GM23338 (cell line): Measurements from ENCODE around the gene ZNF333. TPM values are rescaled to one million over a fixed set of nuclear protein-coding genes. Genes with fewer than 3 reads are reported as not detected.

Experiments used
- ATAC-seq: fragments of 200-7000 bp; cut with Tn5 transposase; 3 replicates; pipeline ENCODE4 v1.9.1; 2020
- DNase-seq: peaks from one replicate; pipeline ENCODE4 v3.0.0-alpha.2; 2015; ENCODE audit warnings: low spot score
- H2AFZ ChIP-seq: fragments of 200-600 bp; sonication (generic); 2 replicates; pipeline ENCODE4 v1.8.0; 2016; ENCODE audit warnings: antibody characterized with exemption, mild to moderate bottlenecking, moderate library complexity
- H3F3A ChIP-seq: fragments of 200-600 bp; sonication (generic); replicated peaks from 2 replicates; pipeline ENCODE4 v1.8.0; 2017; ENCODE audit warnings: antibody characterized with exemption, mixed run types, low read depth
- H3K27ac ChIP-seq: fragments of 200-600 bp; sonication (generic); 2 replicates; pipeline ENCODE4 v1.6.1; 2016; ENCODE audit warnings: low read depth
- H3K27me3 ChIP-seq: fragments of 200-600 bp; sonication (generic); 2 replicates; pipeline ENCODE4 v1.8.0; 2016; ENCODE audit warnings: mild to moderate bottlenecking, mixed run types, moderate library complexity; ENCODE audit not compliant: insufficient read depth
- H3K36me3 ChIP-seq: fragments of 200-600 bp; sonication (generic); 2 replicates; pipeline ENCODE4 v1.8.0; 2016; ENCODE audit warnings: mild to moderate bottlenecking; ENCODE audit not compliant: insufficient read depth
- H3K4me1 ChIP-seq: fragments of 200-600 bp; sonication (generic); 2 replicates; pipeline ENCODE4 v1.8.0; 2016; ENCODE audit warnings: mild to moderate bottlenecking, moderate library complexity; ENCODE audit not compliant: insufficient read depth
- H3K4me2 ChIP-seq: fragments of 200-600 bp; sonication (generic); 2 replicates; pipeline ENCODE4 v1.7.1; 2017; ENCODE audit warnings: mixed run types
- H3K4me3 ChIP-seq: fragments of 200-600 bp; sonication (generic); 2 replicates; pipeline ENCODE4 v1.6.1; 2016; ENCODE audit warnings: mixed run types
- H3K79me2 ChIP-seq: fragments of 200-600 bp; sonication (generic); replicated peaks from 2 replicates; pipeline ENCODE4 v1.8.0; 2017; ENCODE audit warnings: mild to moderate bottlenecking; ENCODE audit not compliant: insufficient read depth
- H3K9me2 ChIP-seq: fragments of 200-600 bp; sonication (generic); 2 replicates; pipeline ENCODE4 v1.8.0; 2017; ENCODE audit not compliant: insufficient read depth
- H4K20me1 ChIP-seq: fragments of 200-600 bp; sonication (generic); replicated peaks from 2 replicates; pipeline ENCODE4 v1.8.0; 2017; ENCODE audit warnings: mild to moderate bottlenecking; ENCODE audit not compliant: insufficient read depth
- H3K27ac Mint-ChIP-seq: 2 replicates; pipeline ENCODE4 v1.8.0; 2020; ENCODE audit warnings: inconsistent platforms, mild to moderate bottlenecking, moderate library complexity, mixed read lengths
- H3K27me3 Mint-ChIP-seq: 3 replicates; pipeline ENCODE4 v1.8.0; 2022; ENCODE audit warnings: low read depth, mild to moderate bottlenecking, moderate library complexity, mixed read lengths, inconsistent platforms; ENCODE audit not compliant: insufficient read depth, poor library complexity
- H3K36me3 Mint-ChIP-seq: 3 replicates; pipeline ENCODE4 v1.8.0; 2021; ENCODE audit warnings: low read depth, mild to moderate bottlenecking, inconsistent platforms, moderate library complexity, mixed read lengths
- H3K4me1 Mint-ChIP-seq: 3 replicates; pipeline ENCODE4 v1.8.0; 2020; ENCODE audit warnings: mild to moderate bottlenecking, inconsistent platforms, mixed read lengths
- H3K4me3 Mint-ChIP-seq: 3 replicates; pipeline ENCODE4 v1.8.0; 2021; ENCODE audit warnings: moderate library complexity, mild to moderate bottlenecking, inconsistent platforms, mixed read lengths
- H3K9me3 Mint-ChIP-seq: 3 replicates; pipeline ENCODE4 v1.8.0; 2020; ENCODE audit warnings: moderate library complexity, mild to moderate bottlenecking, inconsistent platforms, mixed read lengths
- CREB1 ChIP-seq: fragments of 250-450 bp; sonication (Bioruptor Pico); IDR thresholded peaks from 2 replicates; pipeline ENCODE4 v1.5.0; 2020; ENCODE audit warnings: low read depth, mild to moderate bottlenecking, moderate library complexity
- CTCF ChIP-seq, 2 experiments: fragments of 200-600 bp in 1 of 2; sonication (generic) in 1 of 2; conservative IDR thresholded peaks; 2 replicates each; pipeline versions ENCODE4 v1.5.1 to v1.6.1; 2016 to 2017; ENCODE audit warnings: antibody characterized with exemption in 2 of 2, low read depth in 2 of 2, mild to moderate bottlenecking in 2 of 2, moderate library complexity in 1 of 2
- JUNB ChIP-seq: IDR thresholded peaks from one replicate; pipeline ENCODE4 v1.6.1; 2016; ENCODE audit warnings: antibody characterized with exemption; ENCODE audit not compliant: unreplicated experiment
- NANOG ChIP-seq: IDR thresholded peaks from 2 replicates; pipeline ENCODE4 v1.6.1; 2016; ENCODE audit warnings: antibody characterized with exemption, borderline replicate concordance
- STAT1 ChIP-seq: IDR thresholded peaks from one replicate; pipeline ENCODE4 v1.6.1; 2016; ENCODE audit warnings: antibody characterized with exemption; ENCODE audit not compliant: unreplicated experiment
- ZNF331 ChIP-seq: fragments of 250-450 bp; sonication (Bioruptor Pico); IDR thresholded peaks from 2 replicates; pipeline ENCODE4 v1.5.0; 2020; ENCODE audit warnings: low read depth, mild to moderate bottlenecking, moderate library complexity
- polyA plus RNA-seq: library from polyadenylated mRNA; unstranded; fragments of >200 nt; fragmentation: Nextera tagmentation; extraction: Ambion mirVana; gene quantifications from 2 replicates; pipeline ENCODE4 v1.2.1, GENCODE V29; 2016
- total RNA-seq: library from RNA; depleted of rRNA; stranded (reverse); fragments of >200 nt; shearing (Covaris generic); gene quantifications from 2 replicates; pipeline ENCODE4 v1.2.3, GENCODE V29; 2014
- TF ChIP-seq, protein P1 (sequence below): IDR thresholded peaks from 2 replicates; pipeline ENCODE4 v1.6.1; 2016; ENCODE audit warnings: antibody characterized with exemption
- TF ChIP-seq, protein P2 (sequence below): fragments of 250-450 bp; sonication (Bioruptor Pico); IDR thresholded peaks from 2 replicates; pipeline ENCODE4 v1.5.0; 2020; ENCODE audit warnings: mild to moderate bottlenecking, moderate library complexity

Gene ZNF333
- total and polyA plus RNA-seq, 2 experiments from 2014 or later: 7.2 to 21.6 TPM

- Histone ChIP-seq H3K4me1 (no peaks in the 10 kb centered on the region), H3K4me2 (no peak overlapping the region), H4K20me1 (no peaks in the 10 kb centered on the region), H2AFZ (no peak overlapping the region), H3F3A (no peaks in the 10 kb centered on the region), H3K27me3 (no peaks in the 10 kb centered on the region), H3K36me3 (no peaks in the 10 kb centered on the region), H3K79me2 (no peaks in the 10 kb centered on the region), H3K27ac (no peak overlapping the region), H3K4me3 (no peak overlapping the region), H3K9me2 (no peaks in the 10 kb centered on the region)
- no peak overlapping the region for H3K4me3 Mint-ChIP-seq
- no peaks in the 10 kb centered on the region for H3K4me1 Mint-ChIP-seq
- no peak overlapping the region for H3K27ac Mint-ChIP-seq
- TF ChIP-seq JUNB (no peak), CTCF (conservative IDR thresholded peaks at IDR 0.05; ENCODE audit: low read depth in 2 of 2) (no peak), STAT1 (no peak), CREB1 (CRISPR knock-in tag) (no peak), ZNF331 (no peak), NANOG (no peak)
- TF ChIP-seq, protein P1, sequence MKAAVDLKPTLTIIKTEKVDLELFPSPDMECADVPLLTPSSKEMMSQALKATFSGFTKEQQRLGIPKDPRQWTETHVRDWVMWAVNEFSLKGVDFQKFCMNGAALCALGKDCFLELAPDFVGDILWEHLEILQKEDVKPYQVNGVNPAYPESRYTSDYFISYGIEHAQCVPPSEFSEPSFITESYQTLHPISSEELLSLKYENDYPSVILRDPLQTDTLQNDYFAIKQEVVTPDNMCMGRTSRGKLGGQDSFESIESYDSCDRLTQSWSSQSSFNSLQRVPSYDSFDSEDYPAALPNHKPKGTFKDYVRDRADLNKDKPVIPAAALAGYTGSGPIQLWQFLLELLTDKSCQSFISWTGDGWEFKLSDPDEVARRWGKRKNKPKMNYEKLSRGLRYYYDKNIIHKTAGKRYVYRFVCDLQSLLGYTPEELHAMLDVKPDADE: no peak
- TF ChIP-seq, protein P2, sequence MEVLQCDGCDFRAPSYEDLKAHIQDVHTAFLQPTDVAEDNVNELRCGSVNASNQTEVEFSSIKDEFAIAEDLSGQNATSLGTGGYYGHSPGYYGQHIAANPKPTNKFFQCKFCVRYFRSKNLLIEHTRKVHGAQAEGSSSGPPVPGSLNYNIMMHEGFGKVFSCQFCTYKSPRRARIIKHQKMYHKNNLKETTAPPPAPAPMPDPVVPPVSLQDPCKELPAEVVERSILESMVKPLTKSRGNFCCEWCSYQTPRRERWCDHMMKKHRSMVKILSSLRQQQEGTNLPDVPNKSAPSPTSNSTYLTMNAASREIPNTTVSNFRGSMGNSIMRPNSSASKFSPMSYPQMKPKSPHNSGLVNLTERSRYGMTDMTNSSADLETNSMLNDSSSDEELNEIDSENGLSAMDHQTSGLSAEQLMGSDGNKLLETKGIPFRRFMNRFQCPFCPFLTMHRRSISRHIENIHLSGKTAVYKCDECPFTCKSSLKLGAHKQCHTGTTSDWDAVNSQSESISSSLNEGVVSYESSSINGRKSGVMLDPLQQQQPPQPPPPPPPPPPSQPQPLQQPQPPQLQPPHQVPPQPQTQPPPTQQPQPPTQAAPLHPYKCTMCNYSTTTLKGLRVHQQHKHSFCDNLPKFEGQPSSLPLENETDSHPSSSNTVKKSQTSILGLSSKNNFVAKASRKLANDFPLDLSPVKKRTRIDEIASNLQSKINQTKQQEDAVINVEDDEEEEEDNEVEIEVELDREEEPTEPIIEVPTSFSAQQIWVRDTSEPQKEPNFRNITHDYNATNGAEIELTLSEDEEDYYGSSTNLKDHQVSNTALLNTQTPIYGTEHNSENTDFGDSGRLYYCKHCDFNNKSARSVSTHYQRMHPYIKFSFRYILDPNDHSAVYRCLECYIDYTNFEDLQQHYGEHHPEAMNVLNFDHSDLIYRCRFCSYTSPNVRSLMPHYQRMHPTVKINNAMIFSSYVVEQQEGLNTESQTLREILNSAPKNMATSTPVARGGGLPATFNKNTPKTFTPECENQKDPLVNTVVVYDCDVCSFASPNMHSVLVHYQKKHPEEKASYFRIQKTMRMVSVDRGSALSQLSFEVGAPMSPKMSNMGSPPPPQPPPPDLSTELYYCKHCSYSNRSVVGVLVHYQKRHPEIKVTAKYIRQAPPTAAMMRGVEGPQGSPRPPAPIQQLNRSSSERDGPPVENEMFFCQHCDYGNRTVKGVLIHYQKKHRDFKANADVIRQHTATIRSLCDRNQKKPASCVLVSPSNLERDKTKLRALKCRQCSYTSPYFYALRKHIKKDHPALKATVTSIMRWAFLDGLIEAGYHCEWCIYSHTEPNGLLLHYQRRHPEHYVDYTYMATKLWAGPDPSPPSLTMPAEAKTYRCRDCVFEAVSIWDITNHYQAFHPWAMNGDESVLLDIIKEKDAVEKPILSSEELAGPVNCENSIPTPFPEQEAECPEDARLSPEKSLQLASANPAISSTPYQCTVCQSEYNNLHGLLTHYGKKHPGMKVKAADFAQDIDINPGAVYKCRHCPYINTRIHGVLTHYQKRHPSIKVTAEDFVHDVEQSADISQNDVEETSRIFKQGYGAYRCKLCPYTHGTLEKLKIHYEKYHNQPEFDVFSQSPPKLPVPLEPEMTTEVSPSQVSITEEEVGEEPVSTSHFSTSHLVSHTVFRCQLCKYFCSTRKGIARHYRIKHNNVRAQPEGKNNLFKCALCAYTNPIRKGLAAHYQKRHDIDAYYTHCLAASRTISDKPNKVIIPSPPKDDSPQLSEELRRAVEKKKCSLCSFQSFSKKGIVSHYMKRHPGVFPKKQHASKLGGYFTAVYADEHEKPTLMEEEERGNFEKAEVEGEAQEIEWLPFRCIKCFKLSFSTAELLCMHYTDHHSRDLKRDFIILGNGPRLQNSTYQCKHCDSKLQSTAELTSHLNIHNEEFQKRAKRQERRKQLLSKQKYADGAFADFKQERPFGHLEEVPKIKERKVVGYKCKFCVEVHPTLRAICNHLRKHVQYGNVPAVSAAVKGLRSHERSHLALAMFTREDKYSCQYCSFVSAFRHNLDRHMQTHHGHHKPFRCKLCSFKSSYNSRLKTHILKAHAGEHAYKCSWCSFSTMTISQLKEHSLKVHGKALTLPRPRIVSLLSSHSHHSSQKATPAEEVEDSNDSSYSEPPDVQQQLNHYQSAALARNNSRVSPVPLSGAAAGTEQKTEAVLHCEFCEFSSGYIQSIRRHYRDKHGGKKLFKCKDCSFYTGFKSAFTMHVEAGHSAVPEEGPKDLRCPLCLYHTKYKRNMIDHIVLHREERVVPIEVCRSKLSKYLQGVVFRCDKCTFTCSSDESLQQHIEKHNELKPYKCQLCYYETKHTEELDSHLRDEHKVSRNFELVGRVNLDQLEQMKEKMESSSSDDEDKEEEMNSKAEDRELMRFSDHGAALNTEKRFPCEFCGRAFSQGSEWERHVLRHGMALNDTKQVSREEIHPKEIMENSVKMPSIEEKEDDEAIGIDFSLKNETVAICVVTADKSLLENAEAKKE (CRISPR knock-in tag): no peak
- no peak for ATAC-seq
- peaks cover 2% of the 10 kb centered on the region; the same call in 2 of the 3 replicates for H3K9me3 Mint-ChIP-seq
- H3K36me3 Mint-ChIP-seq: peaks cover 24% of the 10 kb centered on the region
- H3K27me3 Mint-ChIP-seq: peaks cover 3% of the 10 kb centered on the region
- no peak for DNase-seq
These were observed 80.3 kb downstream of the ZNF333 start for GRCh38 chr19:14770136-14770535.
